Measurements from ENCODE around the gene GALNT3.

The GALNT3 gene

DNA sequence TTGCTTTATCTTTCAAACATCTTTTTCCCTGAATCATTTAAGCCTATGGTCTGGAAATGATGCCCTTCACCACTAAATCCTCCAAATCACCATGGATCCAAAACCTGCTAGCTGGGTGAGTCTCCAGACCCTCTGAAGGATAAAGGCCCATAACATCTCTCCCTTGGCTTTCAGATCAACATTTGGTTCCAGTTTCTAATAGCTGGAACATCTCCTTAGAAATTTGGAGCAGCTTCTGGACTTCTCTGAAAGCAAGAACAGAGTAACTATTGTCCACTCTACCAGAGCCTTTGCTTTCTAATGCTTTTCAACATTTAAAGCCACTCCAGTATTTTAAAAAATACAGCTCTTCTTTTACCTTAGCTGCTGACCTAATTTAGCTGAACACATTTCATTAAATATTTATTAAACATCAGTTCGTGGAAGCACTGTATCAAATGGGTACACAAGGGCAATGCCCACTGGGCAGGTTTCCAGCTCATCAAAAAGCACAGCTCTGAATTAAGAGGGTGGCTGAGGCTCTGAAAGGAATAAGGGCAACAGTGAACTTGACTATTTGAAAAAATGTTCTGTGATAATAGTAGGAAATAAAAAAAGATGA, 75.3 kb downstream of the GALNT3 start:
- H3K9me3 ChIP-seq (ENCODE audit: low read length), result no peaks in the 10 kb centered on the region
- no peaks in the 10 kb centered on the region for H3K4me1 ChIP-seq (ENCODE audit: insufficient read depth, low read length)
- no peak overlapping the region for H3K27ac ChIP-seq (ENCODE audit: low read depth, low read length)
- no peak overlapping the region for H3K4me3 ChIP-seq (ENCODE audit: low read depth in 1 of 2, low read length in 2 of 2)
- H3K9ac ChIP-seq (ENCODE audit: low read length), result no peak overlapping the region
- H3K27me3 ChIP-seq (ENCODE audit: control insufficient read depth in 1 of 2, insufficient read depth in 2 of 2, low read length in 2 of 2), result no peaks in the 10 kb centered on the region
- no peaks in the 10 kb centered on the region for H3K36me3 ChIP-seq (ENCODE audit: insufficient read depth, low read length)

DNA sequence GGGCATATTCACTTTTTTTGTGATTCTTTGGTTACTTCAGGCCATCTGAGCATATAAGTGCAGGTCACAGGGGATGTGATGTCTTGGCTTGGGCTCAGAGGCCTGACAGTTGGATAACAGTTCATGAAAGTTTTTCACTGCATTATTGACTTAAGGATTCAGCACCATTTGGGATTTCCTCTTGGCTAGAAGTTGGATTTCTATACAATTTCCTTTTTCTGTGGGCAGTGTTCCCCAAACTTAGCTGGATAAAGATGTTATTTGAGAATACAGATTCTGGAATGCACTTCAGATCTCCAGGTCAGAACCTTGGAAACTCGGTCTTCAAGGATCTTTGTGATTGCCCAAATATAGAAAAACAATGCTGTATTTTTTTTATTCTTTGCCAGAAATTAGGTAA, 78.0 kb downstream of the GALNT3 start:
- H3K9ac ChIP-seq (ENCODE audit: low read length), result no peak overlapping the region

DNA sequence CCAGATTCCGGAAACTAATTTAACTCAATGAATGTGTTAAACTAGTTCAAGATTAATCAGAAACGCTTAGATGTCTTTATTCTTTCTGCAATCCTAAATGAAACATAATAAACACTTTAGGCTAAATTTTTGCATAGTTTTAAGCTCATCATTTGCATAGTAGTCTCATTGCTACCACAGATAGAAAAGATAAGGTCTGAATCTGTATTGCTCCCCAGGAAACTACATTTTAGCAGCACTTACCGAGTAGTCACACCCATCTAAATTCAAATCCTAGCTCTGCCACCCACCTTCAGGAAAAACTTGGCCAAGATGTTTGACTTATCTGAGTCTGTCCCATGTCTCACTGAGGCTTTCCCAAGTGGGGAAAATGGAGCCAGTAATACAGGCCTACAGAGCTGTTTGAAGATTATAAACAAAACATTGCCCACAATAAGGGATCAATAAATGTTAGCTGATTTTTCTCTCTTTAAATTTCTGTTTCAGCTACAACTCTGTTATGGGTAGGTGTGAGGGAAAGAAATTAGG, 87.0 kb downstream of the GALNT3 start:
- no peaks in the 10 kb centered on the region for H3K4me1 ChIP-seq (ENCODE audit: insufficient read depth, low read length)
- no peak overlapping the region for H3K4me3 ChIP-seq (ENCODE audit: low read depth in 1 of 2, low read length in 2 of 2)
- no peak overlapping the region for H3K9ac ChIP-seq (ENCODE audit: low read length)
- no peaks in the 10 kb centered on the region for H3K36me3 ChIP-seq (ENCODE audit: insufficient read depth, low read length)
- no peaks in the 10 kb centered on the region for H3K27me3 ChIP-seq (ENCODE audit: control insufficient read depth in 1 of 2, insufficient read depth in 2 of 2, low read length in 2 of 2)
- no peak overlapping the region for H3K27ac ChIP-seq (ENCODE audit: low read depth, low read length)
- H3K9me3 ChIP-seq (ENCODE audit: low read length), result no peaks in the 10 kb centered on the region

More for the DNA sequence above, 78.0 kb downstream of the GALNT3 start:
- H3K4me1 ChIP-seq (ENCODE audit: insufficient read depth, low read length), result no peaks in the 10 kb centered on the region
- H3K9me3 ChIP-seq (ENCODE audit: low read length), result no peaks in the 10 kb centered on the region
- H3K27me3 ChIP-seq (ENCODE audit: control insufficient read depth in 1 of 2, insufficient read depth in 2 of 2, low read length in 2 of 2), result no peaks in the 10 kb centered on the region
- H3K36me3 ChIP-seq (ENCODE audit: insufficient read depth, low read length), result no peaks in the 10 kb centered on the region
- no peak overlapping the region for H3K27ac ChIP-seq (ENCODE audit: low read depth, low read length)
- no peak overlapping the region for H3K4me3 ChIP-seq (ENCODE audit: low read depth in 1 of 2, low read length in 2 of 2)

DNA sequence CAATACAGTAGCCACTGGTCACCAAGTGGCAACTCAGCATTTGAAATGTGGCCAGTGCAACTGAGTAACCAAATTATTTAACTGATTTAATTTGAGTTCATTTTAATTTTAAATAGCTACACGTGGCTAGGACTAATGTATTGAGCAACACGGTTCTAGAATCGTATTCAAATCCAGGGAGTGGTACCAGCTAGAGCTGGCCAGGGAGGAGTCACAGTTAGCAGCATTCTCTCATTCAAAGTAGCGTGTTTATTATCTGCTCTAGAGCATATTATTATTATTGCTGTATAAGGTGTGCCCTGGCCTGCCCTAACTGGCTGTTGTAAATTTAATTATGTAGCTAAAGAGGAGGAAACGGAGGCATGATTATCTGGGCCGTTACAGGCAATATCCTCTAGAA, 92.9 kb downstream of the GALNT3 start:
- Histone ChIP-seq H3K4me1 (ENCODE audit: insufficient read depth, low read length) (no peaks in the 10 kb centered on the region), H3K4me3 (ENCODE audit: low read depth in 1 of 2, low read length in 2 of 2) (no peak overlapping the region), H3K36me3 (ENCODE audit: insufficient read depth, low read length) (no peaks in the 10 kb centered on the region), H3K9ac (ENCODE audit: low read length) (no peak overlapping the region), H3K27me3 (ENCODE audit: control insufficient read depth in 1 of 2, insufficient read depth in 2 of 2, low read length in 2 of 2) (no peaks in the 10 kb centered on the region), H3K27ac (ENCODE audit: low read depth, low read length) (no peak overlapping the region), H3K9me3 (ENCODE audit: low read length) (no peaks in the 10 kb centered on the region)

DNA sequence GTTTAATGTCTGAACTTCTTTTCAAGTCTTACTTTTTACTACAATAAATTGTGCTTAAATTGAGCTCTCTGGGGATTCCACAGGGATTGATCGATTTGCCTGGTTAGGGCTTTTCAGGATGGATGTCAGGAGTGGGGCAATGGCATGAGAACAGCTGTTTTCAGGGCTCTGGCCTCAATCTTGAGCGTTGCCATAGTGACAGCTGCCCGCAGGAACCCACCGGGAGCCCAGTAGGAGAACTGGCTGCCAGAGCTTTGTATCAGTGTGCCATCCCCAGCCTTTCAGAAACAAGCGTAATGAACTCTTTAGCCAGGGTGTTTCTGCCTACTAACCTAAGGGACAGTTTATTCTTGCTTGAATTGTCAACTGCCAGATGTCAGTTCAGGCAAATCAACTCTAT, 93.5 kb downstream of the GALNT3 start:
- H3K36me3 ChIP-seq (ENCODE audit: insufficient read depth, low read length), result no peaks in the 10 kb centered on the region
- no peak overlapping the region for H3K27ac ChIP-seq (ENCODE audit: low read depth, low read length)
- H3K4me3 ChIP-seq (ENCODE audit: low read depth in 1 of 2, low read length in 2 of 2), result no peak overlapping the region
- no peaks in the 10 kb centered on the region for H3K27me3 ChIP-seq (ENCODE audit: control insufficient read depth in 1 of 2, insufficient read depth in 2 of 2, low read length in 2 of 2)
- no peaks in the 10 kb centered on the region for H3K4me1 ChIP-seq (ENCODE audit: insufficient read depth, low read length)
- no peak overlapping the region for H3K9ac ChIP-seq (ENCODE audit: low read length)
- no peaks in the 10 kb centered on the region for H3K9me3 ChIP-seq (ENCODE audit: low read length)

- Histone ChIP-seq H3K9ac (ENCODE audit: low read length) (no peak overlapping the region), H3K36me3 (ENCODE audit: insufficient read depth, low read length) (no peaks in the 10 kb centered on the region), H3K9me3 (ENCODE audit: low read length) (no peaks in the 10 kb centered on the region), H3K27me3 (ENCODE audit: control insufficient read depth in 1 of 2, insufficient read depth in 2 of 2, low read length in 2 of 2) (no peaks in the 10 kb centered on the region), H3K4me3 (ENCODE audit: low read depth in 1 of 2, low read length in 2 of 2) (no peak overlapping the region), H3K4me1 (ENCODE audit: insufficient read depth, low read length) (no peaks in the 10 kb centered on the region), H3K27ac (ENCODE audit: low read depth, low read length) (no peak overlapping the region)
Observed at GRCh38 chr2:165699946-165700345, 94.1 kb downstream of the GALNT3 start.

DNA sequence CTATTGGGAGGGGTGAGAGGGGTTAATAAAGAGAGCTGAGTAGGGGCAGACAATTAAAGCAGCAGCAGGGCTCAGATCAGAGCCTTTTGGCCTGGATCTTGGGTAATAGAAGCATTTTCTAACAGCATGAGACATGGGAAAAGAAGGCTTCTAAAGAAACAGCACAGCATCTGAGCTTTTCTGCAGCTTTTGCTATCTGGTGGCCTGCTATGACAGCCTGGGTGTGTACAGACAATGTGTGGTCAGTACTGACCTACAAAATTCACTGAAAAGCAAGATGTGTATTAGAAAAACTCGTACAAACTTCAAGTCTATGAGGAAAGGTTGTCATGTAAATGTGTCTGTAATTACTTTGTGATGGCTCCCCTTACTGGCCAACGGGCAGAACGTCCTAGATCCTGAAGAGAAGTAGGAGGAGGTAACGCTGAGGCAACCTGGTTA, 95.6 kb downstream of the GALNT3 start:
- no peak overlapping the region for H3K27ac ChIP-seq (ENCODE audit: low read depth, low read length)
- no peaks in the 10 kb centered on the region for H3K27me3 ChIP-seq (ENCODE audit: control insufficient read depth in 1 of 2, insufficient read depth in 2 of 2, low read length in 2 of 2)
- H3K9me3 ChIP-seq (ENCODE audit: low read length), result no peaks in the 10 kb centered on the region
- no peaks in the 10 kb centered on the region for H3K36me3 ChIP-seq (ENCODE audit: insufficient read depth, low read length)
- H3K4me3 ChIP-seq (ENCODE audit: low read depth in 1 of 2, low read length in 2 of 2), result no peak overlapping the region
- no peak overlapping the region for H3K9ac ChIP-seq (ENCODE audit: low read length)
- no peaks in the 10 kb centered on the region for H3K4me1 ChIP-seq (ENCODE audit: insufficient read depth, low read length)

GRCh38 chr2:165697748-165698443, 96.2 kb downstream of the GALNT3 start:
- H3K9me3 ChIP-seq (ENCODE audit: low read length), result no peaks in the 10 kb centered on the region
- no peaks in the 10 kb centered on the region for H3K4me1 ChIP-seq (ENCODE audit: insufficient read depth, low read length)
- no peak overlapping the region for H3K4me3 ChIP-seq (ENCODE audit: low read depth in 1 of 2, low read length in 2 of 2)
- no peaks in the 10 kb centered on the region for H3K27me3 ChIP-seq (ENCODE audit: control insufficient read depth in 1 of 2, insufficient read depth in 2 of 2, low read length in 2 of 2)
- no peak overlapping the region for H3K27ac ChIP-seq (ENCODE audit: low read depth, low read length)
- no peak overlapping the region for H3K9ac ChIP-seq (ENCODE audit: low read length)
- H3K36me3 ChIP-seq (ENCODE audit: insufficient read depth, low read length), result no peaks in the 10 kb centered on the region

Data from muscle layer of colon (tissue), 2 donors.